ENCODE results near the gene MCHR1. TPM values are rescaled to one million over a fixed set of nuclear protein-coding genes. Genes with fewer than 3 reads are reported as not detected.
A peak's percentile ranks its signal among the peaks of the same experiment; 100 is the strongest.

Gene MCHR1
- total and polyA plus RNA-seq, 2 of the 13 experiments (the other 11 are each of a cell fraction or from before 2014, with no cell fraction given) = 0.40 to 0.83 TPM

- peak; percentile 80 for TF ChIP-seq UBTF (CRISPR knock-in tag; IDR thresholded peaks at IDR 0.05)
- no peak for TF ChIP-seq ZNF460 (CRISPR knock-in tag; IDR thresholded peaks at IDR 0.05; ENCODE audit: borderline replicate concordance)
- TF ChIP-seq NONO (IDR thresholded peaks at IDR 0.05) = no peak
- peak; percentile 29; the same call in 1 of the 2 replicates for TF ChIP-seq NONO (CRISPR knock-in tag; conservative IDR thresholded peaks at IDR 0.05)
- 0 out of 2 replicates have a peak, but pooled peaks have one; percentile 44 for TF ChIP-seq SPEN (CRISPR knock-in tag; IDR thresholded peaks at IDR 0.05; ENCODE audit: low read depth)
- no peak for TF ChIP-seq RORA (CRISPR knock-in tag; IDR thresholded peaks at IDR 0.05)
- TF ChIP-seq ZMYM2 (CRISPR knock-in tag; IDR thresholded peaks at IDR 0.05) = no peak
- no peak for TF ChIP-seq RFXAP (CRISPR knock-in tag; IDR thresholded peaks at IDR 0.05; ENCODE audit: borderline replicate concordance)
- TF ChIP-seq LRRFIP1 (CRISPR knock-in tag; conservative IDR thresholded peaks at IDR 0.05) = no peak
- TF ChIP-seq STAT6 (CRISPR knock-in tag; IDR thresholded peaks at IDR 0.05; ENCODE audit: borderline replicate concordance) = peak; percentile 12; the same call in 1 of the 2 replicates
- no peak for TF ChIP-seq FOXO4 (CRISPR knock-in tag; conservative IDR thresholded peaks at IDR 0.05)
- peak in 1 of 2 experiments; percentile 71; a peak in 2 of 4 replicates for TF ChIP-seq KLF16 (CRISPR knock-in tag; IDR thresholded peaks at IDR 0.05)
- TF ChIP-seq ZMAT3 (CRISPR knock-in tag; conservative IDR thresholded peaks at IDR 0.05) = peak; percentile 94
- no peak for TF ChIP-seq NFRKB (IDR thresholded peaks at IDR 0.05)
- TF ChIP-seq GMEB2 (CRISPR knock-in tag; IDR thresholded peaks at IDR 0.05; ENCODE audit: low read depth) = no peak
- TF ChIP-seq ZNF644 (CRISPR knock-in tag; IDR thresholded peaks at IDR 0.05; ENCODE audit: low read depth) = no peak
Observed at GRCh38 chr22:40651563-40652501, 27.5 kb upstream of the MCHR1 start (continued).

Measured in HepG2 (cell line).